ENCODE measurements around the gene ANO6.
A peak's percentile ranks its signal among the peaks of the same experiment; 100 is the strongest.

- TF ChIP-seq CTCF (IDR thresholded peaks at IDR 0.05; ENCODE audit: low read depth, low read length, missing input control) (peak; percentile 3), MAX (IDR thresholded peaks at IDR 0.05) (peak; percentile 70), SP1 (IDR thresholded peaks at IDR 0.05) (peak; percentile 79), JUND (IDR thresholded peaks at IDR 0.05) (peak in 1 of 2 donors; percentile 12), HNF4G (IDR thresholded peaks at IDR 0.05) (no peak), TAF1 (conservative IDR thresholded peaks at IDR 0.05) (peak; percentile 79), RAD21 (IDR thresholded peaks at IDR 0.05) (peak in 1 of 2 donors; percentile 68), FOXA2 (IDR thresholded peaks at IDR 0.05) (no peak), GABPA (IDR thresholded peaks at IDR 0.05 in 1 of 2, conservative IDR thresholded peaks at IDR 0.05 in 1 of 2) (peak in 1 of 2 donors; percentile 20), REST (IDR thresholded peaks at IDR 0.05) (no peak), ZBTB33 (IDR thresholded peaks at IDR 0.05) (peak; percentile 47)
These were observed at the start of gene ANO6 for GRCh38 chr12:45215419-45216229.

Measured in liver (tissue), 3 donors.